ENCODE results near the gene INPP5F.

Gene INPP5F

GRCh38 chr10:119821182-119821581 is 95.3 kb downstream of the INPP5F start:
- TF ChIP-seq CTCF (IDR thresholded peaks at IDR 0.05; ENCODE audit: low read depth, low read length): no peak
- H3K27me3 ChIP-seq: no peaks in the 10 kb centered on the region
- no peak for DNase-seq
- no peaks in the 10 kb centered on the region for H3K4me1 ChIP-seq
- no peaks in the 10 kb centered on the region for H3K36me3 ChIP-seq
- no peak overlapping the region for H3K4me3 ChIP-seq (ENCODE audit: low read depth, low read length)
- H3K9me3 ChIP-seq: no peaks in the 10 kb centered on the region

DNA sequence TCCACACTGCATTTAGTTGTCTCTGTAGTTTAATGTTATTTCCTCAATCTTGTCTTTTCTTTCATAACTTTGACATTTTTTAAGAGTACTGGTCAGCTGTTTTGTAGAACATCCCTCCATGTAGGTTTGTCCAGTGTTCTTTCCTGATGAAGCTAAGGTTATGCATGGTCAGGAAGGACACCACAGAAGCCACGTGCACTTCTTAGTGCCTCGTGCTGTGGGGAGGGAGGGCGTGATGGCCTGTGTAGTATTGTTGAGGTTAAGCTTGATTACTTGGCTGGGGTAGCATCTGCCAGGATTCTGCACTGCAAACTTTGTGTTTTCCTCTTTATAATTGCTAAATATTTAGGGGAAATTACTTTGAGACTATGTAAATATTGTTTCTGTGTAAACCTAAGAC is 98.4 kb downstream of the INPP5F start:
- H3K36me3 ChIP-seq: peaks cover 16% of the 10 kb centered on the region
- H3K4me1 ChIP-seq: no peaks in the 10 kb centered on the region
- H3K9me3 ChIP-seq: no peaks in the 10 kb centered on the region

DNA sequence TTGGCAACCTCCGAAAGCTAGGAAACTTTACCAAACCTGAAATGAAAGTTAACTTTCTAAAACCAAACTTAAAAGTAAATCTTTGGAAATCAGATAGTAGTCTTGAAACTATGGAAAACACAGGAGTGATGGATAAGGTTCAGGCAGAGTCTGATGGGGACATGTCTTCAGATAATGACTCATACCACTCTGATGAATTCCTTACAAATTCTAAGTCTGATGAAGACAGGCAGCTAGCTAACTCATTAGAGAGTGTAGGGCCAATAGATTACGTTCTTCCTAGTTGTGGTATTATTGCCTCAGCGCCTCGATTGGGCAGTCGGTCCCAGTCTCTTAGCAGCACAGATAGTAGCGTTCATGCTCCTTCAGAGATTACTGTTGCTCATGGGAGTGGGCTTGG is 100.9 kb downstream of the INPP5F start:
- Histone ChIP-seq H3K9me3 (no peaks in the 10 kb centered on the region), H3K27me3 (no peaks in the 10 kb centered on the region), H3K36me3 (peaks cover 41% of the 10 kb centered on the region), H3K4me1 (no peaks in the 10 kb centered on the region), H3K4me3 (ENCODE audit: low read depth, low read length) (no peak overlapping the region)
- TF ChIP-seq CTCF (IDR thresholded peaks at IDR 0.05; ENCODE audit: low read depth, low read length): no peak
- DNase-seq: no peak

More for the DNA sequence above, 98.4 kb downstream of the INPP5F start:
- H3K27me3 ChIP-seq: no peaks in the 10 kb centered on the region
- no peak for TF ChIP-seq CTCF (IDR thresholded peaks at IDR 0.05; ENCODE audit: low read depth, low read length)
- no peak overlapping the region for H3K4me3 ChIP-seq (ENCODE audit: low read depth, low read length)
- DNase-seq: no peak

GRCh38 chr10:119827430-119827829 is 101.6 kb downstream of the INPP5F start:
- Histone ChIP-seq H3K9me3 (no peaks in the 10 kb centered on the region), H3K36me3 (peaks cover 48% of the 10 kb centered on the region), H3K4me1 (no peaks in the 10 kb centered on the region)

DNA sequence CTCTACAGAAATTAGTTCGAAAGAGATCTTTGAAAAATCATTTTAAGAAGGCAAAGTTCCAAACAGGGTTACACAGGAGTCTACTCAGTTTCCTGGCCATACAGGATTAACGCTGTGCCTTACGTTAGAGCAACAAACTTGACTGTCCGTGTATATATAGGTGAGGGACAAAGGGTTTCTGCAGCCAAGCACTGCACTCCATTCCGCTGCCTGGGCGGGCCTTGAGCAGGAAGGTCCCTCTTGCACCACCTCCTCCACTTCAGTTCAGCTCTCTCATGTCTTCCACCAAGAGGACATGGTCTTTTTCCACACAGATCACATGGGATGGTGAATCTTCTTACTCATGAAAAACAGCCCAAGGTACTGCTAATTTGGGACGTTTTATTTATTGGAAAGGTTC is 103.6 kb downstream of the INPP5F start:
- no peak for DNase-seq
- H3K27me3 ChIP-seq: no peaks in the 10 kb centered on the region
- peaks cover 61% of the 10 kb centered on the region for H3K36me3 ChIP-seq
- no peak for TF ChIP-seq CTCF (IDR thresholded peaks at IDR 0.05; ENCODE audit: low read depth, low read length)
- H3K4me3 ChIP-seq (ENCODE audit: low read depth, low read length): no peak overlapping the region
- H3K9me3 ChIP-seq: no peaks in the 10 kb centered on the region
- no peaks in the 10 kb centered on the region for H3K4me1 ChIP-seq

More at GRCh38 chr10:119827430-119827829, 101.6 kb downstream of the INPP5F start:
- no peak for DNase-seq
- H3K27me3 ChIP-seq: no peaks in the 10 kb centered on the region
- no peak overlapping the region for H3K4me3 ChIP-seq (ENCODE audit: low read depth, low read length)
- TF ChIP-seq CTCF (IDR thresholded peaks at IDR 0.05; ENCODE audit: low read depth, low read length): no peak

- no peak for DNase-seq
- no peaks in the 10 kb centered on the region for H3K27me3 ChIP-seq
- TF ChIP-seq CTCF (IDR thresholded peaks at IDR 0.05; ENCODE audit: low read depth, low read length): no peak
- no peaks in the 10 kb centered on the region for H3K9me3 ChIP-seq
- no peaks in the 10 kb centered on the region for H3K4me1 ChIP-seq
- H3K36me3 ChIP-seq: peaks cover 70% of the 10 kb centered on the region
- H3K4me3 ChIP-seq (ENCODE audit: low read depth, low read length): no peak overlapping the region
These were observed 105.0 kb downstream of the INPP5F start for GRCh38 chr10:119830851-119831250.

All from BE2C (cell line).